ENCODE measurements around the gene METTL15.

- no peak for TF ChIP-seq CTCF (IDR thresholded peaks at IDR 0.05; ENCODE audit: poor library complexity)
- no peak for TF ChIP-seq EZH2 (IDR thresholded peaks at IDR 0.05; ENCODE audit: borderline replicate concordance)
Measured at GRCh38 chr11:28176351-28176750, 68.2 kb downstream of the METTL15 start.

All from hepatocyte (in vitro differentiated cells).